Mesendoderm (in vitro differentiated cells): ENCODE results near the gene AKAP12.

Source experiments
- DNase-seq: peaks from one replicate; pipeline ENCODE4 v3.0.0; 2013
- H2AK5ac ChIP-seq: 2 replicates; pipeline ENCODE4 v1.6.1; 2013; ENCODE audit warnings: low read length, inconsistent platforms
- H2BK120ac ChIP-seq: 2 replicates; pipeline ENCODE4 v1.6.1; 2013; ENCODE audit warnings: low read depth, mild to moderate bottlenecking, low read length, moderate library complexity, mixed read lengths
- H2BK15ac ChIP-seq: replicated peaks from 2 replicates; pipeline ENCODE4 v1.6.1; 2013; ENCODE audit warnings: low read depth, mild to moderate bottlenecking, moderate library complexity
- H2BK5ac ChIP-seq: 2 replicates; pipeline ENCODE4 v1.6.1; 2013; ENCODE audit warnings: low read length, inconsistent platforms
- H3K18ac ChIP-seq: 2 replicates; pipeline ENCODE4 v1.6.1; 2013; ENCODE audit warnings: mild to moderate bottlenecking, low read length, mixed read lengths
- H3K23ac ChIP-seq: one replicate; pipeline ENCODE4 v1.6.1; 2013; ENCODE audit warnings: low read length
- H3K27ac ChIP-seq: 2 replicates; pipeline ENCODE4 v1.5.1; 2013; ENCODE audit warnings: low read depth, mild to moderate bottlenecking, inconsistent platforms, low read length, moderate library complexity
- H3K27me3 ChIP-seq: 2 replicates; pipeline ENCODE4 v1.6.1; 2013; ENCODE audit warnings: low read length, control low read depth, mild to moderate bottlenecking, inconsistent platforms; ENCODE audit not compliant: insufficient read depth, poor library complexity
- H3K36me3 ChIP-seq: 2 replicates; pipeline ENCODE4 v1.6.1; 2013; ENCODE audit warnings: low read length, inconsistent platforms; ENCODE audit not compliant: control insufficient read depth, insufficient read depth
- H3K4ac ChIP-seq: one replicate; pipeline ENCODE4 v1.6.1; 2013; ENCODE audit warnings: low read depth, mild to moderate bottlenecking, low read length, moderate library complexity
- H3K4me1 ChIP-seq: 2 replicates; pipeline ENCODE4 v1.6.1; 2013; ENCODE audit warnings: low read depth, low read length, inconsistent platforms; ENCODE audit not compliant: control insufficient read depth
- H3K4me2 ChIP-seq: 2 replicates; pipeline ENCODE4 v1.6.1; 2013; ENCODE audit warnings: low read length
- H3K4me3 ChIP-seq: 2 replicates; pipeline ENCODE4 v1.5.1; 2013; ENCODE audit warnings: mild to moderate bottlenecking, low read length
- H3K56ac ChIP-seq: one replicate; pipeline ENCODE4 v1.6.1; 2013; ENCODE audit warnings: low read length
- H3K79me1 ChIP-seq: 2 replicates; pipeline ENCODE4 v1.6.1; 2013; ENCODE audit warnings: low read length, inconsistent platforms
- H3K79me2 ChIP-seq: 2 replicates; pipeline ENCODE4 v1.6.1; 2013; ENCODE audit warnings: mild to moderate bottlenecking, low read length; ENCODE audit not compliant: control insufficient read depth, insufficient read depth
- H3K9ac ChIP-seq: 2 replicates; pipeline ENCODE4 v1.6.1; 2013; ENCODE audit warnings: low read length, inconsistent platforms
- H4K5ac ChIP-seq: one replicate; pipeline ENCODE4 v1.6.1; 2013; ENCODE audit warnings: low read length
- H4K8ac ChIP-seq: one replicate; pipeline ENCODE4 v1.6.1; 2013; ENCODE audit warnings: low read depth, mild to moderate bottlenecking, control low read depth, low read length, moderate library complexity
- WGBS: extraction: QIAGEN DNeasy Blood & Tissue Kit; methylation state at CpG from one replicate; pipeline ENCODE4 v1.1.7; 2013; ENCODE audit warnings: low lambda C conversion rate, missing lambda C conversion rate; ENCODE audit not compliant: insufficient coverage; ENCODE audit errors: extremely low coverage; 5-methylcytosine and 5-hydroxymethylcytosine counted together

Gene AKAP12

DNA sequence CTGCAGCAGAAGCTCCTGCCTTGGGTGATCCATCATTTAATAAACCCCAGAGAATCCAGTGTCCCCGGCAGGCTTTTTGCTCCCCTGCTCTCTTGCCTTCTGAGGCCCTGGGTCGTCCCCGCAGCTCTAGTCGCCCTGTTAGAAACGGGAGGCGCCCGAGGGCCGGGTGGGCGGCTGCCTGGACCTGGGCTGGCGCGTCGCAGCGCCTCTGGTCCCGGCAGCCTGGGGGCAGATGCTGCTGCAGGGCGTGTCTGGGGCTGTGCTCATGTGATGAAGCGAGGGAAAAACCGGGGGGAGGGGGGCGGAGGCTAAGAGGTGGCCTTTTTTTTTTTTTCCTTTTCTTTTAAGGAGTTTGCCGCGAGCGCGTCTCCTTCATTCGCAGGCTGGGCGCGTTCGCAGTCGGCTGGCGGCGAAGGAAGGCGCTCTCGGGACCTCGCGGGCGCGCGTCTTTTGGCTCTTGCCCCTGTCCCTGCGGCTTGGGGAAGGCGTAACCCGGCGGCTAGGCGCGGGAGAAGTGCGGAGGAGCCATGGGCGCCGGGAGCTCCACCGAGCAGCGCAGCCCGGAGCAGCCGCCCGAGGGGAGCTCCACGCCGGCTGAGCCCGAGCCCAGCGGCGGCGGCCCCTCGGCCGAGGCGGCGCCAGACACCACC lies 394 bp downstream of the AKAP12 start:
- Histone ChIP-seq H3K18ac (peak overlapping the region; percentile 93), H2AK5ac (no peak overlapping the region), H3K4ac (peak overlapping the region; percentile 75), H3K79me2 (peaks cover 23% of the 10 kb centered on the region), H4K5ac (no peak overlapping the region), H3K23ac (no peak overlapping the region), H3K4me2 (peak overlapping the region; percentile 53), H3K9ac (peak overlapping the region; percentile 79), H3K36me3 (no peaks in the 10 kb centered on the region), H4K8ac (no peak overlapping the region), H3K4me3 (peak overlapping the region; percentile 72), H3K27ac (peak overlapping the region; percentile 91), H2BK15ac (no peak overlapping the region), H3K56ac (peak overlapping the region; percentile 91), H3K4me1 (peaks cover 5% of the 10 kb centered on the region), H3K27me3 (no peaks in the 10 kb centered on the region), H3K79me1 (peaks cover 2% of the 10 kb centered on the region), H2BK120ac (peak overlapping the region; percentile 8), H2BK5ac (no peak overlapping the region)
- no CpG with 5 or more reads among the region's 60 CpGs for WGBS
- DNase-seq: peak; percentile 97

DNA sequence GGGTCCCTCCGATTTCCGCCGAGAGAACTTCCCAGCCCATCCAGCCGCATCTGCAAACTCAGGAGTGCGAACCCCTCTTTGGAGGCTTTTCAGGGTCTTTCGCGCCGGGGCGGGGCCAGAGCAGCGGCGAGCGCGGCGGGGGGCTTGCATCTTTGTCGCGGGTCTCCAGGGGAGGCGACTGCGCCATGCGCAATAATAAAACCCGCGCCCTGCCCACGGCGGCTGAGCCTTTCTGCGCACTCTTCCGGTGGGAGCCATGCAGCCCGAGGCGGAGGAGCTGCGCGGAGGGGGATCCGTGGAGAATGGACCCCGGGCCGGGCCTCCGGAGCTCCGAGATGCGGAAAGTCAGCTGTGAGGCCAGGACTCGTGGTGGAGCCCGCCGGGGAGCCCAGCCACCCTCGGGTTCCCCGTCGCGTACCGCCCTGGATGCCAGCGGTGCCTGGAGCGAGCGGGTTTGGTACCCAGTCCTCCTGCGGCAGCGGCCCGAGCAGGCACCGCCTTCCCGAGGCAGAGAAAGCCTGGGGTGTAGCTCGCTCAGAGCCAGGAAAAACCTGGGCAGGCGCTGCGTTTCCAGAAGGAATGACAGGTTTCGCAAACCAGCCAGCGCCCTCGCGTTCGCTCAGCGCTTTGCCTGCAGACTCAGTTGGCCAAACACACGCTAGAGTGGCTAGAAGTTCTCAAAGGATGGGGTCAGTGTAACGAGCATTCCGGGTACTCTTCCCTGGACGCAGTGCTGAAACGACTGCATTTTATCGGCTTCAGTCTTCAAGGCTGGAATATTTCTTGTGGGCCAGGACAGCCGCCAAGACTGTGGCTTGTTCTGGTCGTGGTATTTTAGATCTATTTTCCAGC lies 1.2 kb downstream of the AKAP12 start:
- Histone ChIP-seq H3K4ac (peak overlapping the region; percentile 75), H3K9ac (peak overlapping the region; percentile 81), H2BK5ac (no peak overlapping the region), H4K8ac (no peak overlapping the region), H3K23ac (no peak overlapping the region), H3K27ac (peak overlapping the region; percentile 91), H3K4me1 (peaks cover 5% of the 10 kb centered on the region), H3K18ac (peak overlapping the region; percentile 93), H3K4me3 (peak overlapping the region; percentile 72), H2BK120ac (peak overlapping the region; percentile 8), H3K4me2 (peak overlapping the region; percentile 68), H3K79me2 (peaks cover 23% of the 10 kb centered on the region), H4K5ac (no peak overlapping the region), H2BK15ac (no peak overlapping the region), H2AK5ac (no peak overlapping the region), H3K79me1 (peaks cover 2% of the 10 kb centered on the region), H3K36me3 (no peaks in the 10 kb centered on the region), H3K56ac (peak overlapping the region; percentile 91), H3K27me3 (no peaks in the 10 kb centered on the region)
- peak; percentile 71 for DNase-seq
- no CpG with 5 or more reads among the region's 68 CpGs for WGBS

DNA sequence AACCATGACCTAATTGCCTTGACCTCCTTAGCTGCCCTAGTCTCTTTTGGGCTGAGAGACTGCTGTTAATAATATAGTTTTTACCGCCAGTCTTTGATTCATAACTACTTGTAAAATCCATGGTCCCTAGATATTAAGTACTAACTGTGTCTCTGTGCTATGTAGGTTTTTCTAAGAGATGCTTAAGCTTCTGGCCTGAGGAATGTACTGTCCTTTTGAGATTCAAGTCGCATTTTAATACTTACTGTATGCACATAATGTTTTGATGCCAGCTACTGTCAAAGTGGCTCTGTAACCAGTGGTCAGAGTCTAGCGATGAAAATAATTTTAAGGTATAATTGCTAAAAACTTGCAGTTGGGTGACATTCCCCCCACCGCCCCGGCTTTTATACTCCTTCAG lies 2.1 kb downstream of the AKAP12 start:
- Histone ChIP-seq H3K9ac (peak overlapping the region; percentile 81), H3K56ac (peak overlapping the region; percentile 2), H3K18ac (no peak overlapping the region), H3K4me1 (peaks cover 5% of the 10 kb centered on the region), H3K4me3 (no peak overlapping the region), H2BK15ac (no peak overlapping the region), H3K79me2 (peaks cover 27% of the 10 kb centered on the region), H3K27me3 (no peaks in the 10 kb centered on the region), H2BK5ac (no peak overlapping the region), H3K79me1 (peaks cover 4% of the 10 kb centered on the region), H3K4me2 (peak overlapping the region; percentile 2), H3K23ac (no peak overlapping the region), H4K8ac (no peak overlapping the region), H4K5ac (no peak overlapping the region), H3K27ac (no peak overlapping the region), H3K36me3 (no peaks in the 10 kb centered on the region), H2AK5ac (no peak overlapping the region), H3K4ac (no peak overlapping the region), H2BK120ac (no peak overlapping the region)
- DNase-seq: no peak
- WGBS: no CpG with 5 or more reads among the region's 5 CpGs

DNA sequence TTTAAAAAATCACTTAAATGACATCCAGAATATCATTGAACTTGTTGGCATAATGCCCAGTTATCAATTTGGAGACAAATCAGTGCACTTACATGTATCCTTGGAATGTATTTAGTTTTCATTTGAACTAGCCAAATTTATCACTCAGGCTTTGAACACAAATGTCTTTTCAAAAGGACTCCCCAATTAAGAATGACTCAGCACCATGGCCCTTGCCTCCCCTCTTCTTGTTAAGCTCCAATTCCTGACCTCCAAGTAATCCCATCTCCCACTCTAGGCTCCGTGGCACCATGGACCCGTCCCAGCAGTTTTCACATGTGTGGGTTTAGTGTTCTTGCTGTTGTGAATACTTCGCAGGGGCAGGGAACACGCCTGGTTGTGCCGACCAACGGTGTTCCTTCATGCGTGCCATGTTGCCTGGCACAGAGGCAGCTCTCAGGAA lies 2.7 kb downstream of the AKAP12 start:
- no peak overlapping the region for H3K27ac ChIP-seq

DNA sequence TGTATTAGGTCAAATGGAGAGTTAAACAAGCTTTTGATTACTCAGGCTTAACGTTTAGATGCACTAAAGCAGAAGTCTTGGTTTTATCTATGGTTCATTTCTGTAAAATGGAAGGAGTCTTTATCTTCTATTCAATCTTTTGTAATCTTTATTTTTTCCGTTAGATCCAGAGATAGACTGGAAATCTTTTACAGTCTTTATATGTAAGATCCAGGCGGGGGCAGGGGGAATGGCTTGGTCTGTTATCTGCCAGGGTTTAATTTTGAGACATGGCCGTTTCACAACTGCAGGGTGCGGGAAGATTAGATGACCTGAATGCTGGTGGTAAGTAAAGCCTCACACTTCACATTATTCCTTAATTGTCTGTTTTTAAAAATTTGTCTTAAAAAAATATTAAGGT lies 3.7 kb downstream of the AKAP12 start:
- Histone ChIP-seq H3K23ac (no peak overlapping the region), H2AK5ac (no peak overlapping the region), H3K4me3 (no peak overlapping the region), H3K9ac (no peak overlapping the region), H3K36me3 (no peaks in the 10 kb centered on the region), H3K56ac (no peak overlapping the region), H3K4me1 (peaks cover 5% of the 10 kb centered on the region), H3K79me1 (peaks cover 6% of the 10 kb centered on the region), H2BK120ac (no peak overlapping the region), H4K5ac (no peak overlapping the region), H3K27ac (no peak overlapping the region), H3K18ac (no peak overlapping the region), H2BK5ac (no peak overlapping the region), H4K8ac (no peak overlapping the region), H3K4me2 (no peak overlapping the region), H3K79me2 (peaks cover 31% of the 10 kb centered on the region), H2BK15ac (no peak overlapping the region), H3K4ac (no peak overlapping the region), H3K27me3 (no peaks in the 10 kb centered on the region)
- no CpG with 5 or more reads among the region's 5 CpGs for WGBS
- DNase-seq: no peak

More for the DNA sequence above, 2.7 kb downstream of the AKAP12 start:
- no peak overlapping the region for H2BK15ac ChIP-seq
- H2AK5ac ChIP-seq: no peak overlapping the region
- no peak overlapping the region for H4K8ac ChIP-seq
- no peak overlapping the region for H4K5ac ChIP-seq
- H2BK5ac ChIP-seq: peak overlapping the region; percentile 43
- no peaks in the 10 kb centered on the region for H3K36me3 ChIP-seq
- H3K79me2 ChIP-seq: peaks cover 27% of the 10 kb centered on the region
- H3K4me2 ChIP-seq: peak overlapping the region; percentile 10
- H3K9ac ChIP-seq: peak overlapping the region; percentile 38
- H2BK120ac ChIP-seq: no peak overlapping the region
- H3K27me3 ChIP-seq: no peaks in the 10 kb centered on the region
- peaks cover 5% of the 10 kb centered on the region for H3K4me1 ChIP-seq
- no CpG with 5 or more reads among the region's 7 CpGs for WGBS
- no peak overlapping the region for H3K23ac ChIP-seq
- no peak overlapping the region for H3K18ac ChIP-seq
- peaks cover 4% of the 10 kb centered on the region for H3K79me1 ChIP-seq
- peak; percentile 53 for DNase-seq
- H3K4me3 ChIP-seq: no peak overlapping the region
- H3K4ac ChIP-seq: no peak overlapping the region
- H3K56ac ChIP-seq: peak overlapping the region; percentile 72
